Erythroblast (primary cell): ENCODE data around the gene GFAP.
A peak's percentile ranks its signal among the peaks of the same experiment; 100 is the strongest.

Experiments used
- DNase-seq, 2 experiments: peaks; one replicate each; lab custom pipeline; 2025; lab: John Stamatoyannopoulos, UW
- GATA1 ChIP-seq: IDR thresholded peaks from 2 replicates; pipeline ENCODE4 v1.6.1; 2011; ENCODE audit warnings: low read depth, mild to moderate bottlenecking, control low read depth, low read length, moderate library complexity
- POLR2A ChIP-seq: IDR thresholded peaks from 2 replicates; pipeline ENCODE4 v1.6.1; 2011; ENCODE audit warnings: mild to moderate bottlenecking, low read length

GFAP gene

DNA sequence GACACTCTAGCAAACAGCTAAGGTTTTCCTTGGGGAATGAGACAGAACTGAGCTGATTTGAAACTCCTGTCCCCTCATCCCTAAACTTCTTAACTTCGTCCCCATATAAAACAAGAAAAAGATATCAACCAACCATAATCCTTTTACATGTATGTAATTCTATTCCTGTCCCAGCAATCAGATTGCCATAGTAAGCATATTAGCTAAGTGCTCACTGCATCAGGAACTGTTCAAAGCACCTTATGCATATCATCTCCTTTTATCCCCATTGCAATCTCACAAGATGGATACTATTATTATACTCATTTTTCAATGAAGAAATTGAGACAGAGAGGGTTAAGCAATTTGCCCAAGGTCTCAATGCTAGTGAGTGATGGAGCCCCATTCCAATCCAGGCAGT is 25.5 kb upstream of the GFAP start:
- TF ChIP-seq POLR2A: no peak
- TF ChIP-seq GATA1: no peak
- no peak for DNase-seq

DNA sequence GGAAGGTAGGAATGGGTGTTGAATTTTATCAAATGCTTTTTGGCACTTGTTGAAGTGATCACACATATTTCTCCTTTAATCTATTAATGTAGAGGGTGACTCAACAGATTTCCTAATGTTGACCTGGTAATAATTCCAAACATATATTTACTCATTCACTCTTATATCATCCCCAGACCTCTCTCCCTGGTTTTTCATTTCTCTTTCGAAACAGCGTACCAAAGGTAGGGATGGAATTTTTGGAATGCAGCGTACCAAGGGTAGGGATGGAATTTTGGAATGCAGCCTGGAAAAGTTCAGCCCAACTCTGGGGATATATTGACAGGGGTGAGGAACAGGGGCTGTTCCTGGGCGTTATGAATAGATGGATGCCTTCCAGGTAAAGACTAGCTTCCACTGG is 25.0 kb upstream of the GFAP start:
- DNase-seq: no peak

GRCh38 chr17:44935116-44935515 is 19.8 kb upstream of the GFAP start:
- DNase-seq: no peak
- TF ChIP-seq POLR2A (no peak), GATA1 (no peak)

More for the DNA sequence above, 25.0 kb upstream of the GFAP start:
- no peak for TF ChIP-seq POLR2A
- TF ChIP-seq GATA1: no peak

GRCh38 chr17:44934745-44935105 is 19.4 kb upstream of the GFAP start:
- TF ChIP-seq GATA1 (no peak), POLR2A (no peak)
- DNase-seq: no peak

DNA sequence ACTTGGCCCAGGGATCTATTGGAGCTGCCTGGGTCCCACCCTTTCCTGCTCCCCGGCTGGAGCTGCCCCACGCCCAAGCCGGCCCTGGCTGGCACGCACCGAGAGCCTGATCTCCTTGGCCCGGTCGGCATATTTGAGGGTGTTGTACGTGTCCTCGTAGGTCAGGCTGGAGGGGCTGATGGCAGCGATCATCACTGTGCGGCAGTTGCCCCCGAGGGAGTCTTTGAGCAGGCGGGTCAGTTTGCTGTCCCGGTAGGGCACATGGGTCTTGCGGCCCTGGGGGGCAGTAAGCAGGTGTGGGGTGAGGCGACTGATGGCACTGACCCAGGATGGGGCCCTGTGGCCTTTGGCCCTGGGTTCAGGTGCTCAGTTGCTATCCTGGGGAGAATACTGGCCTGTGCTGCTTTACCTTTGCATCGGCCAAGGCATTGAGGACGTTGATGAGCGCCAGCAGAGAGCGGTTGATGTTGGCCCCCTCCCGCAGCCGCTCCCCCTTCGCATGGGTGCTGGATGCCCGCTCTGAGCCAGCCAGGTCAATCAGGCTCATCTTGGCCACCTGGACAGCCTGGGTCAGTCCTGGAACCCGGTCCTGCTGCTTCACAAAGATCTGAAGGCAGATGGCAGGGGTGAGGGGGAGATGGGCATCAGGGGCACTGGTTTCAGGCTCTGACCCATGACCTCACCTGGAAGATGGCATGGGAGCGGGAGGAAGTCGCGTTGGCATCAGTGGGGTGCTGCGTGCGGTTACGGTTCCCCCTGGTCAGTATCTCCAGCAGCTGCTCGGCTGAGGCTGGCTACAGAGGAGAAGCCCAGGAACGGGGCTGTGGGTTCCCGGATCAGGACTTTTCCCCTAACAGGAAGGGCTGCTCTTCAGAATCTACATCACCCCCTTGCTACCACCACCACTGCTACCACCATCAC is 18.8 kb upstream of the GFAP start:
- no peak for DNase-seq
- no peak for TF ChIP-seq POLR2A
- TF ChIP-seq GATA1: no peak

DNA sequence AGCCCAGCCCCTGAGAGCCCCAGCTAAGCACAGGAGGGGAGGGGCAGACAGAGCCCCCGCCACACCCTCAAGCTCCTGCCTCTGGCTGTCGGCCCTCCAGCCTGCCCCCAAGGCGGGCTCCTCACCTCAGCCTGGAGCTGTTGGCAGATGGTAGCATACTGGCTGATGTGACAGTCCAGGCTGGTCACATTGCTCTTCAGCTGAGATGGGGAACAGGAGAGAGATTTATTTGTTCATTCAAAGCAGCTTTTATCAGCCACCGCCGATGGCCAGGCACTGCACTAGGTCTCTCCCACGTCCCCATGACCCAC is 17.4 kb upstream of the GFAP start:
- DNase-seq: no peak
- TF ChIP-seq GATA1: no peak
- TF ChIP-seq POLR2A: no peak

DNA sequence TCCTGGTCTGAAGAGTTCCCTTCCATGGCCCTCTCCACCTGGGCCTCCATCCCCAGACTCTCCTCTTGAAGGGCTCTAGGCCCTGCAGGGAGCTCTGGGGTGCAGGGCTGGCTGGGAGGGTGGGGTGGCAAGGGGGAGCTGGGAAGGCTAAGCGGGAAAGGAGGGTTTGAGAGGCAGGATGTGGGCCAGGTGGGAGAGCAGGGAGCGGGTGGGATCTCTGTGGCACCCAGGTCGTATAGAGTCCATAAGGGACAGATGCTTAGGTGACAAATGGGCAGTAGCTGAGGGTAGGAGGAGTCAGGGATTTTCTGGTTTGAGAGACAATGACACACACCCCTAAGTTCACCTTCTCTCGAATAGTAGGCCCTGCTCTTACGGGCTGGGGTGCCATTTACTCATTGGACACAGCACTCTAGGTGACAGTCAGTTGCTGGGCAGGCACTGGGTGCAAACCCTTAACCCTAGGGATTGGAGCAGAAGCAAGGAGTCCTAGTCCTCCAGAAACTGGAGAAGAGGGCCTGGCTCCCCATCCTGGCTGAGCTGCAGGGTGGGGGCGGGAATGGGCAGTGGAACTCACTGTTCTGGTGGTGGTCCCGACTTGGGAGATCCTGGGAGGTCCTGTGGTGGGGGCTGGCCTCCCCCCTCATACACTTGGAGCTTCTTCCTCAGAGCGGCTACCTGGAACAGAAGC is 16.9 kb upstream of the GFAP start:
- no peak for DNase-seq
- no peak for TF ChIP-seq POLR2A
- no peak for TF ChIP-seq GATA1

- no peak for DNase-seq
- TF ChIP-seq POLR2A: no peak
- no peak for TF ChIP-seq GATA1
These were observed 16.1 kb upstream of the GFAP start for GRCh38 chr17:44931376-44931775.

- peak; percentile 53 to 58 for DNase-seq
- TF ChIP-seq POLR2A (no peak), GATA1 (no peak)
These were observed 15.4 kb upstream of the GFAP start for GRCh38 chr17:44930667-44931066.

- DNase-seq: no peak
- TF ChIP-seq GATA1 (no peak), POLR2A (no peak)
These were observed 13.8 kb upstream of the GFAP start for GRCh38 chr17:44928950-44929720.

GRCh38 chr17:44928136-44928535 is 12.8 kb upstream of the GFAP start:
- TF ChIP-seq POLR2A: no peak
- no peak for TF ChIP-seq GATA1
- DNase-seq: no peak

- DNase-seq: no peak
- TF ChIP-seq POLR2A: no peak
- TF ChIP-seq GATA1: no peak
These were observed 12.4 kb upstream of the GFAP start for GRCh38 chr17:44927696-44928095.

- DNase-seq: no peak
- no peak for TF ChIP-seq GATA1
- TF ChIP-seq POLR2A: no peak
These were observed 11.7 kb upstream of the GFAP start for GRCh38 chr17:44926821-44927525.
